ENCODE data around the gene S100A8. TPM values are rescaled to one million over a fixed set of nuclear protein-coding genes. Genes with fewer than 3 reads are reported as not detected.

Gene S100A8
- total RNA-seq, 1 experiment from 2014 or later = not detected

- intact Hi-C loops (cut with micrococcal nuclease; ENCODE audit: unreplicated experiment) = loop anchor here (10.0 kb wide), 1 partner anchor 629 kb away; the partner anchor contains the start of gene RAB13
- H3K27ac Mint-ChIP-seq (ENCODE audit: unreplicated experiment) = no peak overlapping the region
- TF ChIP-seq CTCF (IDR thresholded peaks at IDR 0.05; ENCODE audit: unreplicated experiment) = peak; percentile 54
Observed at GRCh38 chr1:153355445-153356071, 35.3 kb downstream of the S100A8 start.

GRCh38 chr1:153354515-153355193, 36.2 kb downstream of the S100A8 start:
- DNase-seq = no peak

More at GRCh38 chr1:153355445-153356071, 35.3 kb downstream of the S100A8 start:
- peaks cover 34% of the 10 kb centered on the region for H3K4me1 Mint-ChIP-seq (ENCODE audit: low read depth, unreplicated experiment)
- no TSS peak for BruUV-seq (replicated peaks)
- peak; percentile 76 for DNase-seq
- H3K36me3 Mint-ChIP-seq (ENCODE audit: insufficient read depth, unreplicated experiment) = no peaks in the 10 kb centered on the region
- no peaks in the 10 kb centered on the region for H3K9me3 Mint-ChIP-seq (ENCODE audit: low read depth, unreplicated experiment)
- CTCF ChIA-PET = interaction anchor here (0.7 to 4.7 kb wide), 3 partner anchors 9 to 217 kb away, joined by 3 to 58 read pairs (median 3); no protein-coding TSS in a partner anchor
- peaks cover 36% of the 10 kb centered on the region for H3K27me3 Mint-ChIP-seq (ENCODE audit: unreplicated experiment)
- H3K4me3 Mint-ChIP-seq (ENCODE audit: low read depth, unreplicated experiment) = no peak overlapping the region

DNA sequence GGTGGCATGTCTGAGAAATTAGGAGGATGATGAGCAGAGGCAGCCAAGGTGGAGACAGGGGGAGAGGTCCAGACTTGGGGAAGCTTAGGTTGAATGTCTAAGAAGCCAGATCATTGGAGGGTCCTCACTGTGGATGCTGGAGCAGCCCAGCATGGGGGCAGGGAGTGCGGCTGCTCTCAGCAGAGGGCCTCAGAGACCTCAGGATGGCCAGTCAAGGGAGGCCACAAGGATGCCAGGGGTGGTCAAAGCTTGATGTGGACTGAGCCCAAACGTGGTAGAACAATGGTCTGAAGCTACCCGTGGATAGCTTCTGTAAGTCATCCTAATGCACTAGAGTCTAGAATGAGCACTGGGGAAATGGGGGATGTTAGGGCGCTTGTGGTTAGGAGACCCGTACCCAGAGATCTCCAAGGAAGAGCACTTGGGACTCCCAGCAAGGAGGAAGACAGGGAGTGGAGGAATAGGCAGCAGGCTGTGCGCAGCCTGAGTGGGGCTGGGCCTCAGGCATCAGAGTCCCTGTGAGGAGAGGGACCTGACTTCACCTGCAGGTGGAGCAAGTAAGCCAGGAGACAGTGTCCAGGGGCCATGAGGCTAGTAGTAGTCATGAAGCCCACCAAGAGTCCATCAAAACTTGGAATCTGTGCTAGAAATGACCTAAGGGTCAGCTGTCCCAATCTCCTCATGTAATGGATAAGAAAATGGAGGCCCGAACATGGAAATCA, 37.5 kb downstream of the S100A8 start:
- Mint-ChIP-seq H3K27me3 (ENCODE audit: unreplicated experiment) (peaks cover 56% of the 10 kb centered on the region), H3K4me1 (ENCODE audit: low read depth, unreplicated experiment) (peaks cover 34% of the 10 kb centered on the region), H3K9me3 (ENCODE audit: low read depth, unreplicated experiment) (no peaks in the 10 kb centered on the region), H3K4me3 (ENCODE audit: low read depth, unreplicated experiment) (no peak overlapping the region), H3K27ac (ENCODE audit: unreplicated experiment) (no peak overlapping the region), H3K36me3 (ENCODE audit: insufficient read depth, unreplicated experiment) (no peaks in the 10 kb centered on the region)
- BruUV-seq (replicated peaks) = no TSS peak
- intact Hi-C loops (cut with micrococcal nuclease; ENCODE audit: unreplicated experiment) = loop anchor here (1.0 to 10.0 kb wide), 3 partner anchors 51 to 631 kb away; partner anchors contain the start of genes RAB13 and S100A2
- CTCF ChIA-PET = interaction anchor here (0.8 to 4.7 kb wide), 7 partner anchors 10 to 141 kb away, joined by 4 to 58 read pairs (median 4); partner anchors contain the start of gene S100A12
- peak; percentile 52 for TF ChIP-seq CTCF (IDR thresholded peaks at IDR 0.05; ENCODE audit: unreplicated experiment)
- peak; percentile 56 for DNase-seq

More at GRCh38 chr1:153354515-153355193, 36.2 kb downstream of the S100A8 start:
- intact Hi-C loops (cut with micrococcal nuclease; ENCODE audit: unreplicated experiment) = loop anchor here (5.0 to 10.0 kb wide), 2 partner anchors 213 to 630 kb away; partner anchors contain the start of genes RAB13 and S100A2
- Mint-ChIP-seq H3K27ac (ENCODE audit: unreplicated experiment) (no peak overlapping the region), H3K4me3 (ENCODE audit: low read depth, unreplicated experiment) (no peak overlapping the region), H3K27me3 (ENCODE audit: unreplicated experiment) (peaks cover 43% of the 10 kb centered on the region), H3K4me1 (ENCODE audit: low read depth, unreplicated experiment) (peaks cover 34% of the 10 kb centered on the region), H3K9me3 (ENCODE audit: low read depth, unreplicated experiment) (no peaks in the 10 kb centered on the region), H3K36me3 (ENCODE audit: insufficient read depth, unreplicated experiment) (no peaks in the 10 kb centered on the region)
- CTCF ChIA-PET = interaction anchor here (0.7 to 4.7 kb wide), 4 partner anchors 8 to 218 kb away, joined by 3 to 58 read pairs (median 4); partner anchors contain the start of gene S100A12
- TF ChIP-seq CTCF (IDR thresholded peaks at IDR 0.05; ENCODE audit: unreplicated experiment) = no peak
- no TSS peak for BruUV-seq (replicated peaks)

DNA sequence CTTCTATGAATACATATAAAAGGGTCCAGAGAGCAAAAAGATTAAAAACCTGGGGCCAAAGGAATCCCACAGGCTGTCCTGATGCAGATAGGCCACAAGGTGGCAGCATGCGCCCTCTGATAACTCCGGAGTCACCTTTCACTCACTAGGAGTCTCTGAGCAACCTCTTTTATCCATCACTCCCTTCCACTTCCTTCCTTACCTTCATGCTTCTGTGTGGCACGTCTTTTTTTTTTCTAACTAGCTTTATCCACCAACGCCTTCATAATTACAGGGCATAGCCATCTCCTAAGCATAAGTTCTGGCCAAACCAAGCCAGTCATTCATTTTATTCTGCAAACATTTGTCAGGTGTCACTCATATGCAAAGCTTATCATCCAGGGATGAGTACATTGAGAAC, 38.4 kb downstream of the S100A8 start:
- intact Hi-C loops (cut with micrococcal nuclease; ENCODE audit: unreplicated experiment) = loop anchor here (1.0 to 10.0 kb wide), 3 partner anchors 143 to 632 kb away; partner anchors contain the start of genes RAB13 and S100A2
- H3K36me3 Mint-ChIP-seq (ENCODE audit: insufficient read depth, unreplicated experiment) = no peaks in the 10 kb centered on the region
- no TSS peak for BruUV-seq (replicated peaks)

More for the DNA sequence above, 38.4 kb downstream of the S100A8 start:
- TF ChIP-seq CTCF (IDR thresholded peaks at IDR 0.05; ENCODE audit: unreplicated experiment) = peak; percentile 93
- peaks cover 65% of the 10 kb centered on the region for H3K27me3 Mint-ChIP-seq (ENCODE audit: unreplicated experiment)
- CTCF ChIA-PET = interaction anchor here (0.9 to 4.7 kb wide), 4 partner anchors 9 to 142 kb away, joined by 4 to 58 read pairs (median 6); no protein-coding TSS in a partner anchor
- DNase-seq = peak; percentile 73
- H3K27ac Mint-ChIP-seq (ENCODE audit: unreplicated experiment) = no peak overlapping the region
- H3K9me3 Mint-ChIP-seq (ENCODE audit: low read depth, unreplicated experiment) = no peaks in the 10 kb centered on the region
- no peak overlapping the region for H3K4me3 Mint-ChIP-seq (ENCODE audit: low read depth, unreplicated experiment)
- H3K4me1 Mint-ChIP-seq (ENCODE audit: low read depth, unreplicated experiment) = peaks cover 26% of the 10 kb centered on the region
